ENCODE measurements around the gene PODXL. TPM values are rescaled to one million over a fixed set of nuclear protein-coding genes. Genes with fewer than 3 reads are reported as not detected.

The PODXL gene
- total and polyA plus RNA-seq, 8 donors, result 2.9 to 241 (median 13.8) TPM

DNA sequence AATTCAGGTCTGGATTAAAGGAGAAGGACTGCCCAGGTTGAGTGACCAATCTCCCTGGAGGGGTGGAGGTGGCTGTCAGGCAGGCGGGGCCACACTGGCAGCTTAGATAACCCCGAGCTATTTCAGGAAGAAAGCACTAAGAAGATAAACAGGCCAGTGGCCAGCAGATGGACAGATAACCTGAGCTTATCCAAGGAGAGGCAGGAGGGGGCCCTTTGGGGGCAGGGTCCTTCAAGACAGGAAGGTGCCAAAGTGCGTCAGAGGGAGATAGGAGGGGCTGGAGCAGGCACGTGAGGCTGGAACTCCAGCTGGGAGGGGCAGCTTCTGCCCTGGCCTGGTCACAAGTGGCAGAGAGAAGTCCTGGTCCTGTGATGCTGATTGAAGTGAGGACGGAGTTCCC is 29.8 kb upstream of the PODXL start:
- 14 to 31% (median 27%) methylated on average over 5 of the region's 5 CpGs for WGBS, 5 donors

DNA sequence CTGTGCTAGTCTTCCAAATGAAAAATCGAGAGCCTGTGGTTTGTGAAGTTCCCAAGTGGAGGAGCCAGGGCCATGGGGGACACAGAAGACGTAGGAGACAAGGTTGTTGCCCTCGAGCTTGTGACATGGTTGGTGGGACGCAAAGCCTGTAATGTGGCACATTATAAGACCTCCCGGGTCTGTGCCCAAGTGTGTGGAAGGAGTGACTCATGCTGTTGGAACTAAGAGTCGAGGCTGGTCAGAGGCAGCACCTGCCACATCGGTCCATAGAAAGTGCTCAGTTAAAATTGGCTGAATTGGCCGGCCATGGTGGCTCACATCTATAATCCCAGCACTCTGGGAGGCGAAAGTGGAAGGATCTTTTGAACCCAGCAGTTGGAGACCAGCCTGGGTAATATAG is 27.0 kb upstream of the PODXL start:
- Histone ChIP-seq H3K4me1 (peaks cover 0 to 8% (median 0%) of the 10 kb centered on the region in 4 donors), H3K4me3 (no peak overlapping the region), H3K27me3 (no peaks in the 10 kb centered on the region), H3K9me3 (no peaks in the 10 kb centered on the region), H3K36me3 (no peaks in the 10 kb centered on the region), H3K27ac (no peak overlapping the region)
- TF ChIP-seq, protein P1, sequence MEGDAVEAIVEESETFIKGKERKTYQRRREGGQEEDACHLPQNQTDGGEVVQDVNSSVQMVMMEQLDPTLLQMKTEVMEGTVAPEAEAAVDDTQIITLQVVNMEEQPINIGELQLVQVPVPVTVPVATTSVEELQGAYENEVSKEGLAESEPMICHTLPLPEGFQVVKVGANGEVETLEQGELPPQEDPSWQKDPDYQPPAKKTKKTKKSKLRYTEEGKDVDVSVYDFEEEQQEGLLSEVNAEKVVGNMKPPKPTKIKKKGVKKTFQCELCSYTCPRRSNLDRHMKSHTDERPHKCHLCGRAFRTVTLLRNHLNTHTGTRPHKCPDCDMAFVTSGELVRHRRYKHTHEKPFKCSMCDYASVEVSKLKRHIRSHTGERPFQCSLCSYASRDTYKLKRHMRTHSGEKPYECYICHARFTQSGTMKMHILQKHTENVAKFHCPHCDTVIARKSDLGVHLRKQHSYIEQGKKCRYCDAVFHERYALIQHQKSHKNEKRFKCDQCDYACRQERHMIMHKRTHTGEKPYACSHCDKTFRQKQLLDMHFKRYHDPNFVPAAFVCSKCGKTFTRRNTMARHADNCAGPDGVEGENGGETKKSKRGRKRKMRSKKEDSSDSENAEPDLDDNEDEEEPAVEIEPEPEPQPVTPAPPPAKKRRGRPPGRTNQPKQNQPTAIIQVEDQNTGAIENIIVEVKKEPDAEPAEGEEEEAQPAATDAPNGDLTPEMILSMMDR (IDR thresholded peaks at IDR 0.05), result no peak
- TF ChIP-seq POLR2AphosphoS5 (IDR thresholded peaks at IDR 0.05) (no peak), EP300 (IDR thresholded peaks at IDR 0.05) (no peak), POLR2A (IDR thresholded peaks at IDR 0.05) (no peak)
- WGBS, 5 donors, result 83 to 86% (median 85%) methylated on average over 9 of the region's 9 CpGs
- intact Hi-C loops (cut with DNase I; ENCODE audit: low total_unique reads), result no loop called here
- DNase-seq, result no peak

More for the DNA sequence above, 29.8 kb upstream of the PODXL start:
- DNase-seq, result peak; percentile 44 to 59
- Histone ChIP-seq H3K27me3 (no peaks in the 10 kb centered on the region), H3K27ac (no peak overlapping the region), H3K9me3 (no peaks in the 10 kb centered on the region), H3K4me1 (peaks cover 0 to 8% (median 0%) of the 10 kb centered on the region in 4 donors), H3K4me3 (no peak overlapping the region), H3K36me3 (no peaks in the 10 kb centered on the region)
- TF ChIP-seq POLR2A (IDR thresholded peaks at IDR 0.05), result no peak
- peak in 1 of 3 donors; percentile 4 for TF ChIP-seq POLR2AphosphoS5 (IDR thresholded peaks at IDR 0.05)
- no peak for TF ChIP-seq EP300 (IDR thresholded peaks at IDR 0.05)
- TF ChIP-seq, protein P1 (IDR thresholded peaks at IDR 0.05), result no peak
- intact Hi-C loops (cut with DNase I; ENCODE audit: low total_unique reads), result no loop called here

DNA sequence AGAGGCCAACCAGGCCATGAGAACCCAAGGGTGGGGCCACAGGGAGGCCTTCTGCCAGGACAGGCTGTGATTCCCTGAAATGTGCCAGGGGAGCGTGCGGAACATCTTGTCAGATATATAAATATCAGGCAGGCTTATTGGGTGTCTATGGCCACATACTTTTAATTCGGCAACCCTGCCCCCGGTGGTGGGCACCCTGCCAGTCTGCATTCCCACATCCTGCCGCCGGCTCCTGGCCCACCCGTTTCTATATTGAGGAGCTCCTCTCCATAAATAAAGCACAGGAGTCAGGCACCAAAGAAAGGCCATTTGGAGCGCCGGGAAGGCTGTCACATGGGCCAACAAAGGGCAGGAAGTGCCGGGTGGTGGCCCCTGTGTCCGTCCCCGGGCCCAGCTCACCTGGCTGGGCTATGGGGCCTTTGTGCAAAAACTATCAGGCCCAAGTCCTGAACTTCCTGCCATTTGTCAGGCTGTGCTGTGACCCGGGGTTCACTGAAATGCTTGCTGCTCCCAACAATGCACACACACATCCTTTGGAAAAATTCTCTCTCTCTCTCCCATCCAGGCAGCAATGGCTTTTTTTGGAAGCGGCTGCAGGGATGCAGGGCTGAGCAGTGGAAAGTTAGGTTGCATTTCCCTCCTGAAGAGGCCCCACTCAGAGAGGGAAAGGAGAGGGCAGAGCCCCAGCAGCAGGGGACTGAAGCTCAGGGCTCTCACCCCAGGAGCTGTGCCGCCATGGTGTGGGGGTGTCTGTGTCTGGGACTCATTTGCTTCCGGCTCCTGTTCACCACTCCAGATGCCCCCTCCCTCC is 25.0 kb upstream of the PODXL start:
- intact Hi-C loops (cut with DNase I; ENCODE audit: low total_unique reads), result no loop called here
- H3K27ac ChIP-seq, result peak overlapping the region in 4 of 5 donors; percentile 25 to 50 (median 40)
- 46 to 55% (median 52%) methylated on average over 14 to 16 of the region's 16 CpGs for WGBS, 5 donors

DNA sequence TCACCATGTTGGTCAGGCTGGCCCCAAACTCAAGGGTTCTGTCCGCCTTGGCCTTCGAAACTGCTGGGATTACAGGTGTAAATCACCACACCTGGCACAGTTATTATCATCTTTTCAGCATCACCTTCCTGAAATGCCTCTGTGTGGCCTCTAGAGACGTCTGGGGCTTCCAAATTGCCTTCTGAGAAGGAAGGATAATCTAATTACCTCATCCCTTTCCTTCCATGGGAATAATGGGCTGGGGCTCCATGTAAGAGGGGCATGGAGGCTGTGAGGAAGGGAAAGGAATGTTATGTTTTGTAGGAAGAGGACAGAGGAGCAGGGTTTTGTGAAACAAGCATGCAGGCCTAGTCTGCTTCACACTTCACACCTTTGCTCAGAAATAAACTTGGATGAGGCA is 22.2 kb upstream of the PODXL start:
- H3K4me3 ChIP-seq, result no peak overlapping the region

More for the DNA sequence above, 25.0 kb upstream of the PODXL start:
- Histone ChIP-seq H3K4me3 (no peak overlapping the region), H3K9me3 (no peaks in the 10 kb centered on the region), H3K27me3 (no peaks in the 10 kb centered on the region), H3K4me1 (peaks cover 0 to 3% (median 0%) of the 10 kb centered on the region in 4 donors), H3K36me3 (no peaks in the 10 kb centered on the region)
- no peak for TF ChIP-seq POLR2A (IDR thresholded peaks at IDR 0.05)
- TF ChIP-seq, protein P1 (IDR thresholded peaks at IDR 0.05), result no peak
- TF ChIP-seq EP300 (IDR thresholded peaks at IDR 0.05), result no peak
- TF ChIP-seq POLR2AphosphoS5 (IDR thresholded peaks at IDR 0.05), result no peak
- peak; percentile 28 to 59 for DNase-seq

More for the DNA sequence above, 22.2 kb upstream of the PODXL start:
- WGBS, 5 donors, result 42 to 63% (median 60%) methylated on average over 3 of the region's 3 CpGs
- intact Hi-C loops (cut with DNase I; ENCODE audit: low total_unique reads), result no loop called here
- Histone ChIP-seq H3K36me3 (no peaks in the 10 kb centered on the region), H3K4me1 (no peaks in the 10 kb centered on the region), H3K27ac (no peak overlapping the region), H3K9me3 (no peaks in the 10 kb centered on the region), H3K27me3 (no peaks in the 10 kb centered on the region)
- DNase-seq, result no peak
- TF ChIP-seq, protein P1 (IDR thresholded peaks at IDR 0.05), result no peak
- TF ChIP-seq POLR2A (IDR thresholded peaks at IDR 0.05), result no peak
- no peak for TF ChIP-seq POLR2AphosphoS5 (IDR thresholded peaks at IDR 0.05)
- TF ChIP-seq EP300 (IDR thresholded peaks at IDR 0.05), result no peak
